ENCODE measurements around the gene FAM184B. TPM values are rescaled to one million over a fixed set of nuclear protein-coding genes. Genes with fewer than 3 reads are reported as not detected.

Gene FAM184B
- total RNA-seq, 4 donors from 2014 or later, result 0.11 to 0.53 (median 0.49) TPM; not detected in 1

- in situ Hi-C loops (cut with MboI; ENCODE audit: low sequenced_read_pairs in 4 of 4), result no loop called here
- ATAC-seq, result no peak
These were observed 4.4 kb upstream of the FAM184B start for GRCh38 chr4:17785858-17786257.

GRCh38 chr4:17780501-17781299, 721 bp downstream of the FAM184B start:
- TF ChIP-seq CTCF (IDR thresholded peaks at IDR 0.05 in 4 of 5, conservative IDR thresholded peaks at IDR 0.05 in 1 of 5), result no peak
- TF ChIP-seq POLR2A (IDR thresholded peaks at IDR 0.05), result no peak
- Histone ChIP-seq H3K36me3 (no peaks in the 10 kb centered on the region), H3K4me3 (peak overlapping the region; percentile 52 to 67 (median 62)), H3K4me1 (peaks cover 12 to 26% of the 10 kb centered on the region in 2 donors), H3K27ac (peak overlapping the region in 3 of 4 donors; percentile 38 to 59 (median 51)), H3K27me3 (peaks cover 0 to 12% (median 6%) of the 10 kb centered on the region in 3 donors), H3K9me3 (no peaks in the 10 kb centered on the region)
- ATAC-seq, result peak; percentile 28 to 40
- in situ Hi-C loops (cut with MboI; ENCODE audit: low sequenced_read_pairs in 4 of 4) (no loop called here), intact Hi-C loops (cut with DNase I; ENCODE audit: low total_unique reads) (no loop called here)
- no peak for DNase-seq

More at GRCh38 chr4:17785858-17786257, 4.4 kb upstream of the FAM184B start:
- no peaks in the 10 kb centered on the region for H3K9me3 ChIP-seq
- H3K27ac ChIP-seq, result no peak overlapping the region
- DNase-seq, result no peak
- no peak overlapping the region for H3K4me3 ChIP-seq
- TF ChIP-seq CTCF (IDR thresholded peaks at IDR 0.05 in 4 of 5, conservative IDR thresholded peaks at IDR 0.05 in 1 of 5), result no peak
- no peak for TF ChIP-seq POLR2A (IDR thresholded peaks at IDR 0.05)
- H3K27me3 ChIP-seq, result peaks cover 0 to 6% (median 0%) of the 10 kb centered on the region in 3 donors
- intact Hi-C loops (cut with DNase I; ENCODE audit: low total_unique reads), result no loop called here
- no peaks in the 10 kb centered on the region for H3K36me3 ChIP-seq
- H3K4me1 ChIP-seq, result peaks cover 11 to 19% of the 10 kb centered on the region in 2 donors

DNA sequence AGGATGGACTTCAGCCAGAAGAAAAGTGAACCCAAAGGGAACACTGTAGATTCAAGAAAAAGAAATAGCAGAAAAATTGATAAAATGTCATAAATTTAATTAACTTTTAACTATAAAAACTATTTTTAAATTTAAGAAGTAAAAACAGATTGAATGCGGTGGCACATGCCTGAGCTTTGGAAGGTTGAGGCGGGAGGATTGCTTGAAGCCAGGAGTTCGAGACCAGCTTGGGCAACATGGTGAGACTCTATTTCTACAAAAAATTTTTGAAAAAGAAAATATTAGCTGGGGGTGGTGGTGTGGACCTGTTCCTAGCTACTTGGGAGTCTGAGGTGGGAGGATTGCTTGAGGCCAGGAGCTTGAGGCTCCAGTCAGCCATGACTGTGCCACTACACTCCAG, 3.0 kb downstream of the FAM184B start:
- ATAC-seq (no peak), DNase-seq (no peak)
- Histone ChIP-seq H3K27ac (no peak overlapping the region), H3K4me3 (no peak overlapping the region), H3K9me3 (no peaks in the 10 kb centered on the region), H3K27me3 (peaks cover 0 to 12% (median 6%) of the 10 kb centered on the region in 3 donors), H3K36me3 (no peaks in the 10 kb centered on the region), H3K4me1 (peaks cover 12 to 26% of the 10 kb centered on the region in 2 donors)
- TF ChIP-seq POLR2A (IDR thresholded peaks at IDR 0.05) (no peak), CTCF (IDR thresholded peaks at IDR 0.05 in 4 of 5, conservative IDR thresholded peaks at IDR 0.05 in 1 of 5) (no peak)
- in situ Hi-C loops (cut with MboI; ENCODE audit: low sequenced_read_pairs in 4 of 4), result no loop called here
- intact Hi-C loops (cut with DNase I; ENCODE audit: low total_unique reads), result no loop called here

DNA sequence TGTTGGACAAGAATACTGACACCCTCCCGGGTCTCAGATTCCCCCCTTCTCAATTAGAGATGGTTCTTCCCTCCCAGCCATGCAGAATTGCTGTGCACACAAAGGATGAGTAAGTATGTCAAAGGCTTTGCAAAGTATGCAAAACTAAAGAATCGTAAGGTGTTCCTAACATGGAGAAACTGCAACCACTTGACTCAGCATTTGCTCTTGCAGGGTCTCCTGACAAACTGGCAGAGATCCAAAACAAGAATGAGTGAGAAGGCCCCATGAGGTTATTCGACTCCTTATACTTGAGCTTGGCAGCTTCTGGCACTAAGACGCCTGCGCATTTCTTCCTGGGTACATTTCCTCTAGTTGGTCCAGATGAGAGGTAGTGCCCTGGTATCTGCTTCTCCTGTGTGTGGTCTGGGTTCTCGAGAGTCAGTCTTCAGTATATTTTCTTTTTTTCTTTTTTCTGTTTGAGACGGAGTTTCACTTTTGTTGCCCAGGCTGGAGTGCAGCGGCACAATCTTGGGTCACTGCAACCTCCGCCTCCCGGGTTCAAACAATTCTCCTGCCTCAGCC, 8.2 kb downstream of the FAM184B start:
- Histone ChIP-seq H3K27me3 (no peaks in the 10 kb centered on the region), H3K27ac (peak overlapping the region in 1 of 4 donors; percentile 21), H3K9me3 (no peaks in the 10 kb centered on the region), H3K4me3 (no peak overlapping the region), H3K4me1 (peaks cover 4 to 18% of the 10 kb centered on the region in 2 donors), H3K36me3 (no peaks in the 10 kb centered on the region)
- intact Hi-C loops (cut with DNase I; ENCODE audit: low total_unique reads) (no loop called here), in situ Hi-C loops (cut with MboI; ENCODE audit: low sequenced_read_pairs in 4 of 4) (no loop called here)
- DNase-seq, result no peak
- TF ChIP-seq POLR2A (IDR thresholded peaks at IDR 0.05) (no peak), CTCF (IDR thresholded peaks at IDR 0.05 in 4 of 5, conservative IDR thresholded peaks at IDR 0.05 in 1 of 5) (no peak)
- ATAC-seq, result no peak

All from gastrocnemius medialis (tissue), 4 donors.